Stimulated activated CD4-positive, alpha-beta T cell treated with anti-CD3 and anti-CD28 coated beads, Interleukin-2, amount 100 ng/mL, for 4 hours (primary cell): ENCODE results near the gene GGTLC1.
"Not testable (repeated sequence)": the region's sequence is repeated elsewhere in the genome, so short reads cannot be mapped to it uniquely, and the experiment has no call there.

Experiments used
- DNase-seq: peaks from one replicate; pipeline ENCODE4 v3.0.0-alpha.2; 2020; ENCODE audit warnings: low read depth

The GGTLC1 gene

DNA sequence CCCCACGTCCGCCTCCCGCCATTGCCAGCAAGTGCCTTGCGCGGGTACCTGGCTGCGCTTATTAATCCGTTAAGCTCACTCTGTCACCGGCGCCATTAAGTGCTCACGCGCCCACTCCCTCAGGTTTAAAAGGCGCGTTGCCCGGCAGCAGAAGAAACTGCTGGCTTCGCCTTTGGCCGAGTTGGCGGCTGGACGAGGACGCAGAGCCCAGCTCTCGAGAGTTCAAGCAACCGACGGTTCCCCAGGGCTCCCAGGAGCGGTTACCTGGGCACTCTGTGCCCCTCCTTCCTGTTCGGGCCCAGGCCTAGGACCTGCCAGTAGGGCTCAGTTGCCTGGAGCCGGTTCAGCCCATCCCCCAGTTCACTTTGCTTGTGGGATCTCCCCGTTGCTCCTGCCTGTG lies at the start of gene GGTLC1:
TSS of gene GGTLC1 (minus strand) at position 219 of the 400 bp plus-strand sequence. CDS start 2,168 bp downstream, outside the sequence.
- DNase-seq, result no peak

DNA sequence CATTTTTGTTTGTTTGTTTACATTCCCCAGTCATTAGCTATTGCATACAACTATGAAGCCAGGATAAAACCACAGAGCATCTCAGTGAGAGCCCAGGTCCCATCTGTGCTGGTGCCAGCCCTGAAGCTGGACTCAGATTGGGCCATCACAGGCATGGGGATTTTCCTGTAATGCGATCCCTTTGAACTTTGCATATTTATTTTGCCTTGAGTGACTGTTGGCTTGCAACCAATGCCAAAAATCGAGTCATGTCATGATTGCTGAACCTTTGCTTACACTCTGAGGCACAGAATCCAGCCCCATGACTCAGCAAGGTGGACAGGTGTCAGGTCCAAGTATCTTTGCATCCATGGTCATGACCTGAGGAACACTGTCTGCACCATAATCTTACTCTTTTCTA lies 46.2 kb upstream of the GGTLC1 start:
- no peak for DNase-seq

DNA sequence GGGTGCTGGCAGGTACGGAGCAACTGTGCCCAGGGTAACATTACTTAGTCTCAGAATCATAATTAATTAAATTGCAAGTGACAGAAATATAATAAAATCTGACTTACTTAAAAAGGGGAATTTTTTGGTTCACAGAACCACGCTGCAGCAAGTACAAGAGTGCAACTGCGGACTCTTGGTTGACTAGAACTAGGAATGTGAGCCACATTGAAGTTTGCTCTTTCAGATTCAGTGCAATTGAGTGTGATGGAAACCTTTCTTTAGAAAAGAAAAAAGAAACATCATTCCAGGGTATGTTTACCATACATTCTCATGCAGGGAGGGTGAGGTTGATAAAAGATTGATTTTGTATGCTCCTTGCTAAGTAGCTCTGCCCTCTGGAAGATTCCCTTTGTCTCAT lies 45.0 kb upstream of the GGTLC1 start:
- no peak for DNase-seq

DNA sequence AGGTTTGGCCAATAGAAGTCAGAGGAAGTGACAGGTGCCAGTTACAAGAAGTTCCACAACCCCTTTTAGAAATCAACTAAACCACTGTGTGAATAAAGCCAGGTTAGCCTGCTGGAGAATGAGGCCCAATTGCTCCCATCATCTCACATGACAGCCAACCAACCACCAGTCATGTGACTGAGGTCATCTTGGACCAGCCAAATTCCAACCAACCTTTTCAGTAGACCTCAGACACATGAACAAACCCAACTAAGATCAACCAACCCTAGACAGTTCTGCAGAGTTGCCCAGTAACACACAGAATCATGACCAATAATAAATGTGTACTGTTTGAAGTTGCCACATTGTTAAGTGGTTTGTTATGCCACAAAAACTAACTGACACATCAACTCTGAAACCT lies 44.6 kb upstream of the GGTLC1 start:
- no peak for DNase-seq

DNA sequence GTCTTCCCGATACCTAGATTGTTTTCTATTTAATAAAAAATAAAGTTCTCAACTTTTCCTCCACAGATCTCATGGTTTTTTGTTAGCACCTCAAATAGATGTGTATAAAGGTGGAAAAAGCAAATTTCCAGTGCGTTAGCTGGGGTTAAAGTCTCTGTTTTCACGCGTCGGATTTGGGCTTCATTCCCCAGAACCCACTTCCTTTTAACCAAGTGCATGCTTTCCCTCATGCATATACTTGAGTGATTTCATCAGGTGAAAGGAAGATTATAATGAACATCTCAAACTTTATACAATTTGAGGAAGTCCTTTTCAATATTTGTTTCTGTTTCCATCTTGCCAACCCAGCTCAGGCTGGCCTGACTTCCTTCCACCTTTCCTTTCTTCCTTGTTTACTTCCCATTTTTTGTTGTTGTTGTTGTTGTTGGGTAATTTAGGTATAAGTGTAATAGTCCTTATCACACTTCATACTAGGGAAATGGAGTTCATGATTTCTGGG lies 43.9 kb upstream of the GGTLC1 start:
- DNase-seq, result no peak

DNA sequence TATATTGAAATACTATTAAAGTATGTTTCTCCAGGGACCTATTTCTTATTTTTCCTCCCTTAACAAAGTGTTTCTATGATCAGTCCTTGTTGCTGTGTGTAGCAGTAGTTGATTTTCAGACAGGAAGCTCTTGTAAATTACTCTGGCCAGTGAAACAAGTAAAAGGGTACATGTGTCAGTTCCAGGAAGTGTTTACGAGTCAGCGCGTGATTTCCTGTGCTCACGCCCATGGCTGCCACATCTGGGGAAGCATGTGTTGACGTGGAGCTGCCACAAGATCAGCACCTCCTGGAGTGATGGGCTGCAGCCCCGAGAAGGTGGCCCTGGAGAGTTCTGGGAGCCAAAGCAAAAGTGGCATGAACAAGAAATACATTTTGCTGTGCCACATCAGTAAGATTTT lies 38.6 kb upstream of the GGTLC1 start:
- peak; percentile 61 for DNase-seq

DNA sequence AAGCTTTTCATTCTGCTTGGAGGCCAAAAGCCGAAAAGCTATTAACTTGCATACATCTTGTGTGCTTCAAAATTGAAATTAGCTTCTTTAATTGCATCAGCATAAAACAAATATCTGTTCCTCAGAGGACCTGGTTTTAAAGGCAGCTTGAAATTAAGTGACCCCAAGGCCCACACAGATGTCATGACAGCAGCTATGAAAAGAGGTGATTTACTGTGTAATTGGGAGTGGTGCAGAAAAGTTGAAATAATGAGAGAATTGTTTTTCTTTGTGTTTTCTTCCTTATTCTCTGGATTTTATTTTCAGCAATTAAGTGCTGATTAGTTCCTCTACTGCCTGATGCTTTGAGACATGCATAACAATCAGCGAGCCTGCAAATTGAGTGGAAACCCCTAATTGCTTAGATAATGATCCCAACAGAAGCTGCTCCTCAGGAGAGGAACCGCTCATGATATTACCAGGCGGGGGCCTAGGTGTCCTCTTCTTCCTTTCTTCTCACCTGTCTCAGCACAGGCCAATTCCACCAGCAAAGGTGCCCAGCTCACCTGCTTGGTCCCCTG lies 34.1 kb upstream of the GGTLC1 start:
- no peak for DNase-seq

DNA sequence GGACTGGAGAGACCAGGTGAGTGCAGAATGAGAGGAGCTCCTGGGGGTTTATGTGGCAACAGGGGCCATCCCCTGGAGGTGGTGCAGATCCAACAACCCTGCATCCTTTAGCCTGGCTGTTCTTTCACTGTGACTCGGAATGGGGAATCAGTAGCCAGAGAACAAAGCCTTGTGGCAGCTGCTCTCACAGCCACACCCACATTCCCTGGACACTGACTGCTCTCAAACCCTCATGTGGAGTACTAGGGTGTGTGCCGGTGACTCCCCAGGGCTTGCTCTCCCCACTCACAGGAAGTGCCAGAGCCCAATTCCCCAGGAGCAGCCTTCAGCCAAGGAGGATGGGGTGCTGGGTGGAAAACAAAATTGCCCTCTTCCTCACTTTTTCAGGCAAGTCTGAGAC lies 30.2 kb upstream of the GGTLC1 start:
- DNase-seq, result no peak

DNA sequence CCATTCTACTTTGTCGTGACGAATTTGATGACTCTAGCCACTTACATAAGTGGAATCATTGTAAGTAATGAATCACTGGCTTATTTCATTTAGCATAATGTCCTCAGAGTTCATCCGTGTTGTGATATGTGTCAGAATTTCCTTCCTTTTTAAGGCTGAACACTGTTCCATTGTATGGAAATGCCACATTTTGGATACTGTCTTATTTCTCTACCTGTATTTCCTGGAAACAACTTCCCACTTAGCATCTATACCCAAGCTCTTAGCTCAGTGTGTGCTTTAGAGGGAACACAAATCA lies 28.8 kb upstream of the GGTLC1 start:
- DNase-seq, result no peak

DNA sequence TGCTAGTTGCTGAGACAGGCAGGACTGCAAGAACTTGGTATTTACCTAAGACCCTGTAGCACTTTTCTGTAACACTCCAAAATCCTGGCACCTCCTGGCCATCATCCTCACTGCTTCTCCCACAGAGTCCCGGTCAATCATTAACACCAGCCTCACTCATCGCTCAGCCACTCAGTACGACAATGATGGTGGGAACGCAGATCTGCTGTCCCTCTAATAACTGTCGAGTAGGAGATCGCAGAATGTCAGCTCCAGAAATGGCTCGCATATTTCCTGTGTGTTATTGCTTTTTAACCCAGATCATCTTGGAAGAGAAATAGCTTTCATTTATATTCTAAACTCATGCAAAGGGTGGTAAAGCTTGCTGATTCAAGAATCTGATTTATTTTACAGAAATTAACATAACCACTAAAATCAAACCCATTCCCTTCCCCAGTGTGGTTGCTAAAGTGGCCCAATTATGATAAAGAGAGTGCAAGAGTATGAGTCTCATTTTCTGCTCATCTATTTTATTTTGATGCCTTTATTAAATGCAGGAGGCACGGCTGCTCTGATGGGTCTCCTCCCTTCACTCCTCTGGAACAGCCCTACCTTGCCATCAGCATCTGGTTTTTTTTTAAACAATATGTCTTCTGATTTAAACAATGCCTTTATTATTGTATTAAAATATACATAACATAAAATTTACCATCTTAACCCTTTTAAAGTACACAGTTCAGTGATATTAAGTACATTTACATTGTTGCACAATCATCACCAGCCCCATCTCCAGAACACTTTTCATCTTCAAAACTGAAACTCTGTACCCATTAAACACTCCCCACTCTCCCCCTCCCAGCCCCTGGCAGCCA lies 28.3 kb upstream of the GGTLC1 start:
- DNase-seq, result no peak

DNA sequence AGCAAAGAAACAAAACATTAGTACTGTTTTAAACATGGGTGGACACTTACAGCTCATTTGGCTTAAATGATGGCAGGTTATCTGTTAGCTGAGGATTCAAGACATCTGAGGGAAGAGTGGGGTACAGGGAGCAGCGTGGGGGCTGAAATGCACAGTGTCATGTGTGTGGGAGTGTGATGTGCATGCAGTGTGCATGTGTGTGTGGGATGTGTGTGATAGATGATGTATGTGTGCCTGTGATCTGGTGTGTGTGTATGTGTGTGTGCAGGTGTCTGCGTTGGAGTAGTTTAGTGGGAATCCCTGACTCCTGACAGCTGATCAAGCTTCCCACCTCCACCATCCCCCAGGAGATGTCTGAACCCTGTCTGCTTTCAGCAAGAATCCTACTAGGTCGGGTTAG lies 25.4 kb upstream of the GGTLC1 start:
- DNase-seq, result no peak

DNA sequence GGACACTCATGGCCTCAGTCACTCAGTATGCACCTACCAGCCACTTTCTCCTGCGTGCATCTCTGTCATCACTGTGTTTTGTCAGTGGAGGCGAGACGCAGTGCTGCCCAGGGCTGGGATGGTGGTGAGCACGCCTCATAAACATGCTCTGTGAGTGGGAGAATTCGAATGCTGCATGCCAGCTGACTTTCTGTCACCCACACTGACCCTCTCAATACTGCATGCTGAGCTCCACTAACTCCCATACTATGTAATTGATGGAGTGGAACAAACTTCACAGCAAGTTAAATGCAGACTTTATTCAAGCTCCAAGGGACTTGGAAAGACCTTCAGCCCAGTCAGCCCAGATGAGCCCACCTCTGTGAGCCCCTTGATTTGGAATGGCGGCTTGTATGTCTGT lies 22.7 kb upstream of the GGTLC1 start:
- no peak for DNase-seq

DNA sequence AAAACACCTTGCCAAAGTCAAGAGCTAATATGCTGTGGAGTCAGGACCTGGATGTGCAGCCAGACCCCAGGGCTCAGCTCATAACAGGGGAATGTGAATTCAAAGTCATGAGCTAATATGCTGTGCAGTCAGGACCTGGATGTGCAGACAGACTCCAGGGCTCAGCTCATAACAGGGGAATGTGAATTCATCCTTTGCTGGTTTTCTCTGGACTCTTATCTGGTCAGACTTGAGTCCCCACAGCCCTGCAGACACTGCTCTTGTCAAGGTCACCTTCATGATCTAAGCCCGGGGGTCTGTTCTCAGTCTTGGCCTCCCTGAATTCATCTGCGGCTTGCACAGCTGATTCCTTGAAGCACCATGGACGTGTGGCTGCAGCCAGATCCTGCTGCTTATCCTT lies 19.2 kb upstream of the GGTLC1 start:
- DNase-seq, result no peak

DNA sequence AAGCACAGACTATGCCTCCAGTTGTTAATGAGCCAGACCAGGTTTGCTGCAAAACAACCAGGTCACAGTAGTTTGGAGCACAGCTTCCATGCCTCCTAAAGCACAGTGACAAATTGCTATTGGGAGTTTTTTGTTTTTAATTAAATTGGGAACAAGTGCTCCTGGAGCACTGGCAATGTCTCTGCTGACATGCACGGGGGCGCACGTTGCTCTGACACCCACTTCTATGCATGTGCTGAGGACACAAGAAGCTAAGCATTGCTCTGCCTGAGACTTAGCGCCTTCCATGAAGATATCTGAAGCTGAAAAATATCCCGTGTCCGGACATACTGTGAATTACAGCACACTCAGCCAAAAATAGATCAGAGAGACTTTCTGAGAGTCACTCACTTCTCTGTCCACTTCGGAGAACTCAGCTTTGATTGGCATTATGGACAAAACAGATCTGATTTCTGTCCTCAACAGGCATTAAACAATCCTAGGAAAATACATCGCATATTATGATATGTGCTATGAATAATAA lies 18.6 kb upstream of the GGTLC1 start:
- no peak for DNase-seq

DNA sequence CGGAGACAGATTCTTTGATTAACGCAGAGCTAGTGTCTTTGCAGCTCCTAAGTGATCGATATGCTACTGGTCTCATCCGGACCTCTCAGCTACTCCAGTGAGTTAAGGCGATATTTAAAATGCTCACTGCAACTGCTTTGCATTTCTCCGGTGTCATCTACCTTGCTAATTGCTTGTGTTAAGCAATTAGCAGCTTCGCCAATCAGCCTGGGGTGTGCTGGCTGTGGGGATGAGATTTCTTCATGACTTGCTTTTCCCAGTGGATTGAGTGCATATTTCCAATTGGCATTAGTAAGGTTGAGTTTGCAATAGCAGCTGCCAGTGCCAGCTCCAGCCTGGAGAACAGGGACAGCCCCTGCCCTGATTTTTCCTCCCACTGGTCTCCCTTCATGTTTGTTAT lies 18.0 kb upstream of the GGTLC1 start:
- no peak for DNase-seq

DNA sequence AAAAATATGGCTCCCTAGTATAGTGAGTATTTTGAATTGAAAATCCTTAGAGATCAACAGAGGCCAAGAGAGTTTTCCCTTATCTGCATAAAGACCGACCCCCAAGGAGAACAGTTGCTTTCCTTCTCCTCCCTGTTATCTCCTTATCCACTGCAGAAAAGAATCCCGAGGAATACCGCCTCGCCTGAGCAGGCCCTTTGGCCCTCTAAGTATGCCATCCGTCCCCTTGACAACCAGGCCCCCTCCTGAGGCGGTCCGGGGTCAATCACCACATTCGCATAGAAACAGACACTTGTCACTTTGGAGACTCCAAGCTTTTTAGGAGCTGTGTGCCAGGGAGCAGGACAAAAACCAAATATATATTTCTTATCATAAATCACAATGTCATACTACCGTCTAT lies 15.9 kb upstream of the GGTLC1 start:
- DNase-seq, result no peak

DNA sequence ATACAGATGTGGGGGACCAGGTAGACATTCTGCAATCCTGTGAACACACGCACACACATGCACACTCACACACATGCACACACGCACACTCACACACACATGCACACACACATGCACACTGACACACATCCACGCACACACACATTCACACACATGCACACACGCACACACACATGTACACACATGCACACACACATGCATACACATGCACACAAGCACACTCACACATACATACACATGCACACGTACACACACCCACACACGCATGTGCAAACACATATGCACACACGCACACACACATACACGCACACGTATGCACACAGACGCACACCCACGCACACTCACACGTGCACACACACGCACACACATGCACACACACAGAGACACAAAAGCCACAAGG lies 14.3 kb upstream of the GGTLC1 start:
- DNase-seq, result no peak

DNA sequence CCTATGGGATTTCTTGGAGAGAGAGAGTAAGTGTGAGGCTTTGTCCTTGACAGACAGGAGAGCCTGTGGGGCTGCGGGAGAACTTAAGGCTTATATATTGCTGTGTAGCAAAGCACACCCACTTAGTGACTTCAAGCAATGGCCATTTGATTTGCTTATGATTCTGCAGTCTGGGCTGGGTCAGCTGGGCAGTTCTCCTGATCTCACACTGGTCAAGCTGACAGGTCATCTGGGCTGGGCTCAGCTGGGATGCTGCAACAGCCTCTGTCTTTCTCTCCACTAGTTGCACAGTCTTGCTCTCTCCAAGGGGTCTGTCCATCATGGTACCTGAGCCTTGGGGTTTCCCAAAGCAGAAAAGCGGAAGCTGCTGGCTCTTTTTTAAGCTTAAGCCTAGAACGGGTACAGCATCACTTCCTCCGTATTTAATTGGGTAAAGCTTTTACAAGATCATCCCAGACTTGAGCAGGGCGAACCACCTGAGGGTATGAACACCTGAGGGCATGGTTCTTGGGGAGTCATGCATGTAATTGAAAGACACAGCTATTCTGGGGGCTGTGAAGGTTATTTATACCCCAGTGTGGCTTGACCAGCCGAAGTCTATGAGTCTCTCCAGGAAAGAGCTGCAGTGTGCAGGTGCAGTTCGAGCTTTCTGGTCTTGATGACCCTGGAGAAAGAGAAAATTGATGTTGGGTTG lies 13.3 kb upstream of the GGTLC1 start:
- no peak for DNase-seq

DNA sequence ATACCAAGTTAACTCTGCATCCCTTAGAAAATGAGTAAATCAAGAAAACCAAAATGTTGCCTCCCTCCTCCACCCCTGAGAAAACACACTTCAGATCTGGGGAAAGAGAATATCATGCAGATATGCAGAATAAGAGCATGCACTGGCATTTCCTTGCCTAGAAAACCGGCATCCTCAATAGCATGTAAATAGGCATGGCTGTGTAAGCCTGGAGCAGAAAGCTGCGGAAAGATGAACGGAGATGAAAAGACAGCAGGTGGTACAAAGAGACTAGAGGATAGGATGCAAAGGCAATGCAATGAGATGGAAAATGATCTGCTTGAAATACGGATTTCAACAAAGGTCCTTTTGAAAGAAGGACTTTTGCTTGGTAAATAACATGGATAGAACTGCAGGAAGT lies 10.3 kb upstream of the GGTLC1 start:
- no peak for DNase-seq

DNA sequence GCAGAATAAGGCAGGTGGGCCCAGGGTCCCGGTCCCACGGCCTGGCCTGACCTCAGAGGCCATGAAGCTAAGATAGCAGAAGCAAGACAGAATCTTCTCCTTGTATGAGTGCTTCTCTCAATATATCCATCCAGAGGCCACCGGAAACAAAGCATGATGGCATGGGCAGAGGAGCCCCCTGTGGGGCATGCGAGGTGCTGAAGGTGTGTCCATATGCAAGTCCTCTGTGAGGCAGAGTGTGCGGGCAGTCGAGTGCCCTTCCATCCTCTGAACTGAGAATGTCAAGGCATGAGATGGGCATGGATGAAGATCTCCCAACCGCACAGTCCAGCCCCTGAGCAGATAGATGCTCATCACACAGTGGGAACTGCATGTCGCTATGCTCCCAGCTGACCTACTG lies 9.8 kb upstream of the GGTLC1 start:
- DNase-seq, result no peak

DNA sequence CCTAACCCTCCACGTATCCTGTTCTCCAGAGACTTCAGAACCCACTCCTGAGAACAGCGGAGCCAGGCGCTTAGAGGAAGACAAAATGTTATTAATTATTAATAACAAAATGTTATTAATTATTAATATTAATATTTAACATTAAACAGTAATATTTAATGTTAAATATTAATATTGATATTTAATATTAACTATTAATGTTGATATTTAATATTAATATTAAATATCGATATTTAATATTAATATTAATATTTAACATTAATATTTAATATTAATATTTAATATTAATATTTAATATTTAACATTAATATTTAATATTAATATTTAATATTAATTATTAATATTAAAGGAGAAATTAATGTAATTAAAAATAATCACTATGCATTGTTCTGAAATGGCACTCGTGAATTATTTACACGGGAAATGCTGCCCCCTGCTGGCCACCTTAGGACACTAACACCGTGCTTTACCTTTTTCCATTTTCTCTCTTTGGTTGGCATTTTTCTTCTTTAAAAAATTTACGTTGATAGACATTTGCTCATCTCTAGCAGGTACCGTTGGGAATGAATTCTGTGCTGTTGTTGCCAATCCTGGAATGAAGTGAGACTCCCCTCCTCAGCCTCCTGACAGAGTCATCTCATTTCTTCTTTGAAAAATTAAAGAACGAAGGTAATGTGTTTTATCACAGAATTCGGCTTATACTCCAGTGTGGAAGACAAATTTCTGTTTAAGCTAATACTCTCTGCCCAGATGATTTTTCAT lies 7.5 kb upstream of the GGTLC1 start:
- DNase-seq, result peak; percentile 37

DNA sequence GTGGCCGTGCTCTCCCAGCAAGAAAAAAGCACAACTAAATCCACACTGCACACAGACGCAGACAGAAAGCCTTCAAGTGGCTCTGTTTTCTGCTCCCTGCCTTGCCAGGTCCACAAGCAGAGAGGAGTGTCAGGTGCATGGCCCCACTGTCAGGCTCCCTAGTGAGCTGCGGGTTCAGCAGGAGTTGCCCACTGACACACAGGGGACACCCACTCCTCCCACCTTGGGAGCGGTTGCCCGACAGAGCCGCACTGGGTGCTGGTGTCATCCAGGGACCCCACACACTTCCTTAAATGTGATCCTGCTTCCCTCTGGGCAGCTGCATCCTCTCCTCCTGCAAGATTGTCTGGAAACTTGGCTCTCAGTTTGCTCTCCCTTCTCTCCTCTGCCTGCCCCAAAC lies 6.7 kb upstream of the GGTLC1 start:
- DNase-seq, result not testable (repeated sequence)
